ENCODE measurements around the gene SHC1. TPM values are rescaled to one million over a fixed set of nuclear protein-coding genes. Genes with fewer than 3 reads are reported as not detected.

Gene SHC1
- total RNA-seq, 1 donor from 2014 or later: 915 TPM

DNA sequence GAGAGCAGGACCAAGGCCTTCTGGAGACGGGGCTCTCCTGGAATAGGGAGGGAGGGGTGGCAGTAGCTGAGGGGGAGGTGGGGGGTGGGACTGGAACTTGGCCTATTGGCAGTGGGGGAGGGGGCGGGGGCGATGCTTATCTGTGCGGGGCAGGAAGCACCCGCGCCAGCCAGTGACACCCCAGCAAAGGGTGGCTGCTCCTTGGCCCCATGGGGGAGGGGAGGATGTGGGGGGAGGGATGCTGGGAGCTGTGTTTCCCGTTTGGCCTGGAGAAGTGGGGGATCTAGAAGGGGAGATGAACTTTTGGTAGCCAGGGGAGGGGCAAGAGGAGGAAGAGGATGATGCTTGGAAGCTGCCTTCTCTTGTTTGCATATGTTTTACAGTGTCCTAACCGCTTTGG is 43.1 kb upstream of the SHC1 start:
- Mint-ChIP-seq H3K4me1 (ENCODE audit: unreplicated experiment) (peaks cover 14% of the 10 kb centered on the region), H3K9me3 (ENCODE audit: unreplicated experiment) (no peaks in the 10 kb centered on the region), H3K36me3 (ENCODE audit: low read depth, unreplicated experiment) (no peaks in the 10 kb centered on the region), H3K27ac (ENCODE audit: unreplicated experiment) (peak overlapping the region; percentile 24), H3K27me3 (ENCODE audit: unreplicated experiment) (peaks cover 8% of the 10 kb centered on the region), H3K4me3 (ENCODE audit: unreplicated experiment) (no peak overlapping the region)
- no peak for DNase-seq (ENCODE audit: low spot score)
- TF ChIP-seq, protein P1, sequence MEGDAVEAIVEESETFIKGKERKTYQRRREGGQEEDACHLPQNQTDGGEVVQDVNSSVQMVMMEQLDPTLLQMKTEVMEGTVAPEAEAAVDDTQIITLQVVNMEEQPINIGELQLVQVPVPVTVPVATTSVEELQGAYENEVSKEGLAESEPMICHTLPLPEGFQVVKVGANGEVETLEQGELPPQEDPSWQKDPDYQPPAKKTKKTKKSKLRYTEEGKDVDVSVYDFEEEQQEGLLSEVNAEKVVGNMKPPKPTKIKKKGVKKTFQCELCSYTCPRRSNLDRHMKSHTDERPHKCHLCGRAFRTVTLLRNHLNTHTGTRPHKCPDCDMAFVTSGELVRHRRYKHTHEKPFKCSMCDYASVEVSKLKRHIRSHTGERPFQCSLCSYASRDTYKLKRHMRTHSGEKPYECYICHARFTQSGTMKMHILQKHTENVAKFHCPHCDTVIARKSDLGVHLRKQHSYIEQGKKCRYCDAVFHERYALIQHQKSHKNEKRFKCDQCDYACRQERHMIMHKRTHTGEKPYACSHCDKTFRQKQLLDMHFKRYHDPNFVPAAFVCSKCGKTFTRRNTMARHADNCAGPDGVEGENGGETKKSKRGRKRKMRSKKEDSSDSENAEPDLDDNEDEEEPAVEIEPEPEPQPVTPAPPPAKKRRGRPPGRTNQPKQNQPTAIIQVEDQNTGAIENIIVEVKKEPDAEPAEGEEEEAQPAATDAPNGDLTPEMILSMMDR (IDR thresholded peaks at IDR 0.05; ENCODE audit: unreplicated experiment): no peak

DNA sequence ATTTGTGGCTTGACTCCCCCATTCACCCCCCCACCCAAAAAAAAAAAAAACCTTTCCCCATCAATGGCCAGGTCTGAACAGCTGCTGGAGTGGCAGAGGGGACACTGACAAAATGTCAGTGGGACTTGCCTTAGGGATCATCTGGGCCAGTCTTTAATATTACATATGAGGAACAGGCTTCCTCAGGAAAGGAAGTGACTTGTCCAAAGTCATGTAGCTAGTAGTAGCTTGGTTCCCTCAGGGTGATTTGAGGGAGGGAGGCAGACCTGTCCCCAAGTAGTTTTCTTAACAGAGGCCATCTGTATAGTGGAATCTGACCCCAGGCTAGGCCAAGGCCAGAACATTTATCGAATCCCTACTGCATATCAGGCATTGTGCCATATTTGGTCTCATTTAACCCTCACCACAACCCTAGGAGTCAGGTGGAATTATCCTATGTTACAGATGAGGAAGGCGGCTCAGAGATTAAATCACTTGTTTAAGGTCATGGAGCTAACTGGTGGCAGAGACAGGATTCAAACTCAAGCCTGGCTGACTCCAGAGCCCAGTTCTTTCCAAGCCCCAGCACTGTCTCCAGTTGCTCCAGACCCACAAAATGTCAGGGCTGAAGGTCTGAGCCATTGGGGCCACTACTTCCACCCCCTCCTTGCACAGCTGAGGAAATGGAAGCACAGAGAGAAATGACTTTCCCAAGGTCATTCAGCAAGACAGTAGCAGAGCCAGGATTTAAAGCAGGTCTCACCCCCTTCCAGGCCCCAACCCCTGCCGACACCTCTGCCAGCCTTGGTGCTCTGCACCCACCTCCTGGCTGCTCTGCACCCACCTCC is 42.4 kb upstream of the SHC1 start:
- Mint-ChIP-seq H3K9me3 (ENCODE audit: unreplicated experiment) (no peaks in the 10 kb centered on the region), H3K27me3 (ENCODE audit: unreplicated experiment) (peaks cover 8% of the 10 kb centered on the region), H3K4me1 (ENCODE audit: unreplicated experiment) (peaks cover 14% of the 10 kb centered on the region), H3K27ac (ENCODE audit: unreplicated experiment) (no peak overlapping the region), H3K4me3 (ENCODE audit: unreplicated experiment) (no peak overlapping the region), H3K36me3 (ENCODE audit: low read depth, unreplicated experiment) (no peaks in the 10 kb centered on the region)
- TF ChIP-seq, protein P1 (IDR thresholded peaks at IDR 0.05; ENCODE audit: unreplicated experiment): no peak
- no peak for DNase-seq (ENCODE audit: low spot score)

DNA sequence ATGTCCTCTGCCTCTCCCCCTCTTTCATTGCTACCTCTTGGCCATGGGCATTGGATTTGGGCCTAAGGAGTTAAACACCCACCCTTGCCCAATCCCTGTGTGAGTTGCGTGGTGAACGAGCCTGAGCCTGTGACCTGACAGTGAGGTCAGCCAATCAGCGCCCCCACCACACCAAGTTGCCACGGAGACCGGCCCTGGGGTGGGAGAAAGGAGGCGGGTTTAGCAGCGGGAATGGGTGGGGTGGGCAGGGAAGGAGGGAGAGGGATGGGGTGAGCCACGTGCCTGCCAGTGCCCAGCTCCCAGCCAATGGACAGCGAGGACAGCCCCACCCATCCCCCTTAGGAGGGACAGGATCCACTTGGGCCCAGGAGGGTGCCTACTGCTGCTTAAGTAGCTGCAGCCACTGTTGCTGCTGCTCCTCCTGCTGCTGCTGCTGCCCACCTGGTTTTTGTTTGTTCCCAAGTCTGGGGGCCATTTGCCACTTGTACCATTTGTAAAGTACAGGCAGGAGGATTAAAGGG is 41.5 kb upstream of the SHC1 start:
- Mint-ChIP-seq H3K4me3 (ENCODE audit: unreplicated experiment) (no peak overlapping the region), H3K27me3 (ENCODE audit: unreplicated experiment) (peaks cover 5% of the 10 kb centered on the region), H3K4me1 (ENCODE audit: unreplicated experiment) (peaks cover 10% of the 10 kb centered on the region), H3K9me3 (ENCODE audit: unreplicated experiment) (no peaks in the 10 kb centered on the region), H3K27ac (ENCODE audit: unreplicated experiment) (no peak overlapping the region), H3K36me3 (ENCODE audit: low read depth, unreplicated experiment) (no peaks in the 10 kb centered on the region)
- no peak for DNase-seq (ENCODE audit: low spot score)
- TF ChIP-seq, protein P1 (IDR thresholded peaks at IDR 0.05; ENCODE audit: unreplicated experiment): no peak

DNA sequence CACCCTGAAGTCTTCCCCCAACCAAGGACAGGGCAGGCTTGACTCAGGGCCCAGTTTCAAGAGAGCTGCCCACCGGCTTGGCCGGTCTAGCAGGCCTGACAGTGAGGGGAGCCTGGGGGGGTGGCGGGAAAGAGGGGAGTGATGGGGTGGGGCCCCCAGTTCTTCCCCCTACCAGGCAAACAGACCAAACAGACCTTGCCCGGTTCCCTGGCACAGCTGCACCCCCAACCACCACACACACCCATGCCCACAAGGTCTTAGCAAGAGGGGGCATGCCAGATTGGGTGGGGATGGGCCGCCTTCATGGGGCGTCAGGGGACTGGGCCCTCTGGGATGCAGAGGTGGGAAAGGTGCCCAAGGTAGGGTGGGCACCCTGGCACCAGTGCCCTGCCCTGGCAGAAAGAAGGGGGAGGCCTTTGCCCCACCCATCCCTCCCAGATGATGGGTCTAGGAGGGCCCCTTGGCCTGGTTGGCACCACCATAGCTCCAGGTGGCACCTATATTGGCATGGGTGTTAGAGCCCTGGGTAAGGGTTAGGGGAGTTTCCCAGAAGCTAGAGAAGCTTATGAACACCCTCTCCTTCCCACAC is 41.0 kb upstream of the SHC1 start:
- H3K9me3 Mint-ChIP-seq (ENCODE audit: unreplicated experiment): no peaks in the 10 kb centered on the region
- TF ChIP-seq, protein P1 (IDR thresholded peaks at IDR 0.05; ENCODE audit: unreplicated experiment): no peak
- DNase-seq (ENCODE audit: low spot score): no peak
- peaks cover under 1% of the 10 kb centered on the region for H3K36me3 Mint-ChIP-seq (ENCODE audit: low read depth, unreplicated experiment)
- H3K27me3 Mint-ChIP-seq (ENCODE audit: unreplicated experiment): peaks cover 4% of the 10 kb centered on the region
- H3K4me3 Mint-ChIP-seq (ENCODE audit: unreplicated experiment): no peak overlapping the region
- peaks cover 14% of the 10 kb centered on the region for H3K4me1 Mint-ChIP-seq (ENCODE audit: unreplicated experiment)
- no peak overlapping the region for H3K27ac Mint-ChIP-seq (ENCODE audit: unreplicated experiment)

DNA sequence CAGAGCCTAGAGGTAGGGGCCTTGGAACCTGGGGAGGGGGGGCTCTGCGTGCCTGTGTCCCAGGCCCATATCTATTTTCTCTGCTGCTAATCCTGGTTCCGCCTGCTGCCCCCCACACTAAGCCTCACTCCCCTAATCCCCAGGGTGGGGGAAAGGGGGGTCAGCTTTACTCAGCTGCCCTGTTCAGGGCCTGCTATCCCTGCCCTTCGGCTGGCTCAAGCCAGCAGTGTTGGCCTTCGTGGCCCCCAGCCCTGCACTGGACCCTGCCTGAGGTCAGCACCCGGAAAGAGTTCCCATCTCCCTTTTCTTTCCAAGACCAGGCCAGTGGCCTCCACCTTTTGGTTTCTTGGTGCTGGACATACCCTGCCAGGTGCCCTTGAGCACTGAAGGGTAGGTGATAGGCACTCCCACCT is 40.5 kb upstream of the SHC1 start:
- Mint-ChIP-seq H3K36me3 (ENCODE audit: low read depth, unreplicated experiment) (peaks cover 4% of the 10 kb centered on the region), H3K9me3 (ENCODE audit: unreplicated experiment) (no peaks in the 10 kb centered on the region), H3K4me3 (ENCODE audit: unreplicated experiment) (no peak overlapping the region), H3K27ac (ENCODE audit: unreplicated experiment) (no peak overlapping the region), H3K4me1 (ENCODE audit: unreplicated experiment) (peaks cover 20% of the 10 kb centered on the region), H3K27me3 (ENCODE audit: unreplicated experiment) (peaks cover 4% of the 10 kb centered on the region)
- DNase-seq (ENCODE audit: low spot score): no peak
- TF ChIP-seq, protein P1 (IDR thresholded peaks at IDR 0.05; ENCODE audit: unreplicated experiment): no peak

All from endothelial cell (in vitro differentiated cells).